NCI-H2029 treated with DMSO at 0.1 percent for 48 hours (cell line): ENCODE results near the gene TXNL4A.

Source experiments
- DNase-seq: peaks from one replicate; lab custom pipeline; 2025; lab: John Stamatoyannopoulos, UW

Gene TXNL4A

DNA sequence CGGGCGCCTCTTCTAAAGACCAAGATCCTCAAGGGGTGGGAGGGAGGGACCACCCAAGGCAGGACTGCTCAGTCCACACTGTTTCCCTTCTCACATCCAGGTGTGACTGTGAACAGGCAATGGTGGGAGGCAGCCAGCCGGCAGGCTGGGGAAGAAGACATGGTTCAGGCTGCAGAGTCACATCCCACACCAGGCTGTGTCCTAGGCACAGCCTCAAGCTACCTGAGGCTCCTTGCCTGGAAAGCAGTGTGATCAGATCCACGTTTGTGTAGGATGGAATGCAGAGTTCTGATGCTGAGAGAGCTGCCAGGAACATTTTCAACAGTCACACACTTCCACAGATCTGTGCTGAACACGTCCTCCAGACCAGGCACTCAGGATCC is 53.3 kb downstream of the TXNL4A start:
- DNase-seq = no peak

DNA sequence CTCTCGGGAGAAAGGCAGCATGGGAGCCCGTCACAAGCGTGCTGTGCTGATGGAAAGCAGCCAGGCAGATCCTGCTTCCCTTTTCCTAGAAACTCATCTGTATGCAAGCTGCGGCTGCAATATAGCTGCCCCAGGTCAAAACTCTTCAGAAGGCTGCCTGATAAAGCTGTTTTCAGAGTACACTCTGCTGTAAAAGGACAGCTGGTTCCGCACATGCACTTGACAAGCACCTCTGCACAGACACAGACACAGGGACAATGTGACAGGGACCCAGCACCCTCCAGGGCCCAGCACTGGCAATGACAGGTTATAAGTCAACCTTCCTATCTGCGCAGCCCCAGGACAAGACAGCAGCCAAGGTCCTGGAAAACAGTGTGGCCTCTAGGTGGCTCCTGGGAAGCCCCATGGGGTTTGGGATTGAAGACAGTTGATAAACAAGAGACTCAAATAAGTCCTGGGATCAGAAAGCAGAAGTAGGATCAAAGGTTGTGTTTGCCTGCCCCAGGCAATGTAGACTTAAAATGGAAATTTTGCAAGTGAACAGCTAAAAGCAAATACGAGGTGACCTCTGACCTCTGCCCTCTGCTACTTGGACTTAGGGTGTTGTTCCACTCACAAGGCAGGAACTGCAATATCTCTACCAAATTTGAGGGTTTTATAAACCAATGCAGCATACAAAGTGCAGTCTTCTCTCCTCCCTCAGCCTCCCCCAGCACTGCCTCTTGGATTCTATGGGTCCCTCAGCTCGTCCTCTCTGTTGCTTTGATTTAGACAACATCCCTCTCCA is 53.9 kb downstream of the TXNL4A start:
- DNase-seq = no peak

DNA sequence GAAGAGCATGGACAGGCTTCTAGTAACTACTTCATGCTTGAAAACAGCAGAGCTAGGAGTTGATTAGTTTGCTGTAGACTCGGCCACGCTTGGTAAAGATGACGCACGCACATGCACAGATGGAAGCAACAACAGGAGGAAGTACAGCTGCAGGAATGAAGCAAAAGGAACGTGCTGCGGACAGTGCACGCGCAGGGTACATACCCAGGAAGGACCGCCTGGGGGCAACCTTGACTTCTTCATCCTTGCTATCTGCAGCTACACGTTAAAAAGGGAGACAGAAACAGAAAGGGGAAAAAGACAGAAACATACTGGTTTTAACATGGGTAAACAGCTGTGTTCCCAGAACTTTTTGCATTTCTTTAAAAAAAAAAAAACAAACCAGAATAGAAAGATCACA is 54.6 kb downstream of the TXNL4A start:
- DNase-seq = no peak

GRCh38 chr18:79932907-79933306 is 55.5 kb downstream of the TXNL4A start:
- DNase-seq = no peak

DNA sequence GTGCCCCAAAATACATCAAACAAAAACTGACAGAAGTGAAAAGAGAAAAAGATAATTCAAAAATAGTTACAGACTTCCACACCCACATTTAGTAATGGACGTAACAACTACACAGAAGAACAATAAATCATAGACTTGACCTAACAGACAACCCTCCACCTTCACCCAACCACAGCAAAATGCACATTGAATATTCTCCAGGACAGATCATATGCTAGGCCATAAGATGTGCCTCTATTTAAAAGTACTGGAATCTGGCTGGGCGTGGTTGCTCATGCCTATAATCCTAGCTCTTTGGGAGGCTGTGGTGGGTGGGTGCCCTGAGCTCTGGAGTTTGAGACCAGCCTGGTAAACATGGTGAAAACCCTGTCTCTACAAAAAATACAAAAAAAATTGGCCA is 56.9 kb downstream of the TXNL4A start:
- no peak for DNase-seq

GRCh38 chr18:79930020-79930642 is 58.2 kb downstream of the TXNL4A start:
- no peak for DNase-seq

- no peak for DNase-seq
Measured at GRCh38 chr18:79928563-79928960, 59.8 kb downstream of the TXNL4A start.

DNA sequence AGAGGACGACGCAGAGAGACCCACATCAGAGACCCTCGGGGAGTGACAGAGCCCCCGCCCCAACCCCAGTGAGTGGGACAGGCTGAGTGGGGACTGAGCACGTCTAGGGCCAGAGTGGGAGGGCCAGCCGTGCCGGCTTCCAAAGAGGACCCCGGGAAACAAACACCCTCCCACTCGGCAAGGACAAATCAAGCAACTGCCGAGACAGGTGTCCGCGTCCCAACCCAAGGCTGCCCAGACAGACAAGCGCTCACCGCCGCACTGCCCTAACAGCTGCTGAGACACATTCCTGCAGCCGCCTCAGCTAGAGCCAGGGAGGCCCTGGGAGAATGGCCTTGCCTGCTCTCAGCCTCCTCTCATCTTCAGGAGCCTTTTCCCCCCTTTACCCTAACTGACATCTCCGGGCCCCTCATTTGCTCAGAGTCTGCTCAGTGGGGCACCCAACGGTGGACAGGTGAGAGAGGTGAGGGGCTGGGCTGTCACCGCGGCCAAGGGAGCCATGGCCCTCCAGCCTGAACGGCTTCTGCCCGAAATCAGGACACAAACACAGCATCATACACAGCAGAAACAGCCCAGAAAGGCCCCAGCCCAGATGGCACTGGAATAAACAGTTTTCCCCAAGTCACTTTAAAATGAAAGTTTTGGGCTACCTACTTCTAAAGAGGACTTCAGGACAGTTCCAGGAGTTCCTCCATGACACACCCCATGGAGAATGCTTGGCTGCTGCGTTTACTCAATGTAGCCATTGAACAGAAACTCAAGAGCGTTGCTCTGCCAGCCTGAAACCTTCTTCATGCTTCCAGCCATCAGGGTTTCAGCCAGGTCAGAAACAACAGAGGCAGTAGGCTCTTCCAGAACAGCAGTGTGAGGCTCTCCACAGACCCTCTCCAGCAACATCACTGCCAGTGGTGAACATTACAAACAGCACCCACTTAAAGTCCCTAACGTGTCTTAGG is 60.5 kb downstream of the TXNL4A start:
- no peak for DNase-seq

DNA sequence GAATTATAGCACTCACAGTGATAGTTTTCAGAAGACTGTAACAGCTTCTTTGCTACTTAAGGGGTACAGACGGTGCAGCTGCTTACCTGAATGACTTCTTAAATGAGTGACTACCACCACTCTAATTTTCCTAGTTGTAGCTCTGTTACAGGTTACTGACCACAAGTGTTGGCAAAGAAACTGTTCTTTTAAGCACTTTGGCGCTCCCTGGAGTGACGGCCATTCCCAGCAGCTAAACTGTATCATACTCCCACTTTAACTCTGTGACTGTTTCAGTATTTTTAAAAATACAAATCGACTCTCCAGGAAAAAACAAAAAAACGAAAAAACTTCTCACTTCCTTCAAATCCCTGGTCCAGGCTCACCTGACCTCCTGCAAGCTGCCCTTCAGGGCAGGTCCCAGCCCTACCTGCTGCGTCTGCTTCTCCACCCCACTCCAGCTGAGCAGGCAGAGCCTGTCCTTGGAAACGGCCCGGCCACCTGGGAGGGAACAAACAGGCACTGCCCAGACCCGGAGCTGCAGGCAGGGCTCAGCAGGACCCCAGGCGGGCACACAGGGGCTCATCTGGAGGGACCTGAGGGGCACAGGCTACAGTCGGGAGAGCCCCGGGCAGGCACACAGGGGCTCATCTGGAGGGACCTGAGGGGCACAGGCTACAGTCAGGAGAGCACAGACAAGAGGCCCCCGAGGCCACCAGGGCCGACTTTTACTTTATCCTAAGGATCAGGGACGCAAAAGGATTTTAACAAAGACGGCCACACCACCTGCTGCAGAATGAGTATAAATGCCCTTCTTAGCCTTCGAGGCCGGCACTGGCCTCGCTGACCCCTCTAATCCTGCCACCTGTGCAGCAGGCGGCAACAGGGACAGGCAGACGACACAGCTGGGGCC is 61.4 kb downstream of the TXNL4A start:
- no peak for DNase-seq

GRCh38 chr18:79926306-79926705 is 62.1 kb downstream of the TXNL4A start:
- DNase-seq = no peak

- no peak for DNase-seq
Measured at GRCh38 chr18:79924814-79925731, 63.3 kb downstream of the TXNL4A start.

GRCh38 chr18:79923896-79924585 is 64.3 kb downstream of the TXNL4A start:
- DNase-seq = no peak

DNA sequence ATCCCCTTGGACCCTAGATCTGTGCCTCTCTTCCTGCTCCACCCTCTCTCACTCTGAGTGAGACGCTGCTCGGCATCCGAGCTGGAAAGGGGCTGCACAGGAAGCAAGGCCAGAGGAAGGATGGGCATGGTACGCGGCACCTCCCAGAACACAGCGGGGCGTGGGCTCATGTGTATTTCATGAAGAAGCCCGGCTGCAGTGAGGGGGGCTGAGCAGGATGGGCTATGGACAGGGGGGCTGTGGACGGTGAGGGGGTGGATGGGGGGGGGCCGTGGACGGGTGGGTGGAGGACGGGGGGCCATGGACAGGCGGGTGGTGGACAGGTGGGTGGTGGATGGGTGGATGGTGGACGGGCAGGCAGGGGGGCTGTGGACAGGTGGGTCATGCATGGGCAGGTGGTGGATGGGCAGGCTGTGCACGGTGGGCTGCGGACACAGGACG is 65.4 kb downstream of the TXNL4A start:
- DNase-seq = no peak

GRCh38 chr18:79921984-79922965 is 66.1 kb downstream of the TXNL4A start:
- no peak for DNase-seq
